Peyer's patch (tissue), 4 donors: ENCODE data around the gene ANKRD30A. TPM values are rescaled to one million over a fixed set of nuclear protein-coding genes. Genes with fewer than 3 reads are reported as not detected.
A peak's percentile ranks its signal among the peaks of the same experiment; 100 is the strongest.

Experiments used
- DNase-seq, 3 donors: peaks; one replicate each; pipeline ENCODE4 v3.0.0-alpha.2; 2017 to 2019
- H3K27ac ChIP-seq, 4 donors: fragments of 200-600 bp; sonication (generic); one replicate each; pipeline ENCODE4 v1.5.1; 2016 to 2019
- H3K27me3 ChIP-seq, 2 donors: fragments of 200-600 bp; sonication (generic); one replicate each; pipeline ENCODE4 v1.5.1; 2019
- H3K36me3 ChIP-seq, 3 donors: fragments of 200-600 bp; sonication (generic); one replicate each; pipeline ENCODE4 v1.5.1; 2016 to 2019
- H3K4me1 ChIP-seq, 4 donors: fragments of 200-600 bp; sonication (generic); one replicate each; pipeline ENCODE4 v1.5.1; 2016 to 2019
- H3K4me3 ChIP-seq, 4 donors: fragments of 200-600 bp; sonication (generic); 1 replicate in 3 of 4; 2 replicates in 1 of 4; pipeline ENCODE4 v1.5.1; 2016 to 2019; ENCODE audit warnings: mild to moderate bottlenecking in 1 of 4
- H3K9me3 ChIP-seq, 4 donors: fragments of 200-600 bp; sonication (generic); one replicate each; pipeline ENCODE4 v1.5.1; 2016 to 2019; ENCODE audit warnings: mild to moderate bottlenecking in 1 of 4
- POLR2A ChIP-seq, 2 donors: fragments of 450-650 bp; IDR thresholded peaks; one replicate each; pipeline ENCODE4 v1.5.1; 2017; ENCODE audit warnings: antibody characterized with exemption in 2 of 2, mild to moderate bottlenecking in 2 of 2, moderate library complexity in 2 of 2
- total RNA-seq, 4 donors: library from RNA; depleted of rRNA; stranded (reverse); fragments of >200 nt; gene quantifications; one replicate each; pipeline ENCODE4 v1.1.0, GENCODE V29; 2016
- TF ChIP-seq, protein P1 (sequence below), 6 experiments: fragments of 450-650 bp in 4 of 6; fragments of 200-600 bp in 2 of 6; sonication (generic) in 1 of 6; IDR thresholded peaks; one replicate each; pipeline ENCODE4 v1.5.1; 2017 to 2019; ENCODE audit warnings: antibody characterized with exemption in 6 of 6, mild to moderate bottlenecking in 3 of 6, moderate library complexity in 1 of 6

ANKRD30A gene
- total RNA-seq, 4 donors from 2014 or later, result not detected

DNA sequence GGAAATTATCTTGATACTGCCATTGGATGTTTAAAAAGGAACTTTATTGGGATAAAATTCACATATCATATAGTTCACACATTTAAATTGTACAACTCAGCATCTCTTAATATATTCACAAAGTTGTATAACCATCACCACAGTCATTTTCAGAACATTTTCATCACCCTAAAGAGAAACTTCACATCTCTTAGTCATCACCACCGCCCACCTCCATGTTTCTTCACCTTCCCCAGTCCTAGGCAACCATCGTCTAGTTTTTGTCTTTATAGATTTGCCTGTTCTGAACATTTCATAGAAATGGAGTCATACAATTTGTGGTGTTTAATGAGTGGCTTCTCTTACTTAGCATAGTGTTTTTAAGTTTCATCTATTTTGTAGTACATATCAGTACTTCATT lies 96.6 kb downstream of the ANKRD30A start:
- Histone ChIP-seq H3K9me3 (no peaks in the 10 kb centered on the region), H3K27ac (no peak overlapping the region), H3K4me3 (no peak overlapping the region), H3K4me1 (no peaks in the 10 kb centered on the region), H3K27me3 (no peaks in the 10 kb centered on the region), H3K36me3 (no peaks in the 10 kb centered on the region)
- TF ChIP-seq POLR2A (IDR thresholded peaks at IDR 0.05), result no peak
- TF ChIP-seq, protein P1, sequence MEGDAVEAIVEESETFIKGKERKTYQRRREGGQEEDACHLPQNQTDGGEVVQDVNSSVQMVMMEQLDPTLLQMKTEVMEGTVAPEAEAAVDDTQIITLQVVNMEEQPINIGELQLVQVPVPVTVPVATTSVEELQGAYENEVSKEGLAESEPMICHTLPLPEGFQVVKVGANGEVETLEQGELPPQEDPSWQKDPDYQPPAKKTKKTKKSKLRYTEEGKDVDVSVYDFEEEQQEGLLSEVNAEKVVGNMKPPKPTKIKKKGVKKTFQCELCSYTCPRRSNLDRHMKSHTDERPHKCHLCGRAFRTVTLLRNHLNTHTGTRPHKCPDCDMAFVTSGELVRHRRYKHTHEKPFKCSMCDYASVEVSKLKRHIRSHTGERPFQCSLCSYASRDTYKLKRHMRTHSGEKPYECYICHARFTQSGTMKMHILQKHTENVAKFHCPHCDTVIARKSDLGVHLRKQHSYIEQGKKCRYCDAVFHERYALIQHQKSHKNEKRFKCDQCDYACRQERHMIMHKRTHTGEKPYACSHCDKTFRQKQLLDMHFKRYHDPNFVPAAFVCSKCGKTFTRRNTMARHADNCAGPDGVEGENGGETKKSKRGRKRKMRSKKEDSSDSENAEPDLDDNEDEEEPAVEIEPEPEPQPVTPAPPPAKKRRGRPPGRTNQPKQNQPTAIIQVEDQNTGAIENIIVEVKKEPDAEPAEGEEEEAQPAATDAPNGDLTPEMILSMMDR (IDR thresholded peaks at IDR 0.05), result no peak
- DNase-seq, result no peak

DNA sequence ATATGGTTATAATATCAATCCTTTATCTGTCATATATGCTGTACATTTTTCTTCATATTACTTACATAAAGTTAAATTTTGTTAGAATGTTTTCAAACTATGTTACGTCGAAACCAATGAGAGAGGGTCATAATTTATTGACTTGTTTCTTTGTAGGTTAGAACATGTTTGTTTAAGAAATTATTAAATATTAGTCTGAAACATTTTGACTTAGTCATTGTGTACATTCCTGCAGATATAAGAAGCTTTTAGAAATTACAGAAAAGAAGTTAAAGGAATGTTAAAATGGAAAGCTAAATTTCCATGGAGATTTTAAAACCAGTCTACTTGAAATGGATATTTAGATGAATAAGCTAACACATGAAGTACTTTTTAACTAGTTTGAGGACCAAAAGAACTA lies 99.8 kb downstream of the ANKRD30A start:
- TF ChIP-seq POLR2A (IDR thresholded peaks at IDR 0.05), result no peak
- TF ChIP-seq, protein P1 (IDR thresholded peaks at IDR 0.05), result no peak
- Histone ChIP-seq H3K36me3 (no peaks in the 10 kb centered on the region), H3K27me3 (no peaks in the 10 kb centered on the region), H3K9me3 (no peaks in the 10 kb centered on the region), H3K4me1 (no peaks in the 10 kb centered on the region), H3K27ac (no peak overlapping the region), H3K4me3 (no peak overlapping the region)
- no peak for DNase-seq

DNA sequence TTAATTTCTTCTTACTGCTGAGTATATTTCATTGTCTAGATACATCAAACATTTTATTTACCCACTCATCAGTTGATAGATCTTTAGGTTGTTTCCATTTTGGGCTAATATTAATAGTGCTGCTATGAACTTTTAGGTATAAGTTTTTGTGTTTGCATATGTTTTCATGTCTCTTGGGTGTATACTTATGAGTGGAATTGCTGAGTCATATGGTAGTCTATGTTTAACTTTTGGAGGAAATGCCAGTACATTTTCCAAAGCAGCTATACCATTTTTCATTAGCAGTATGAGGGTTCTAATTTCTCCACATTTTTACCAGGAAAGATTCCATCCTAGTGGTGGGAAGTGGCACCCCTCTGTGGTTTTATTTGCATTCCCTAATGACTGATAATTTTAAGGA lies 101.1 kb downstream of the ANKRD30A start:
- Histone ChIP-seq H3K27ac (no peak overlapping the region), H3K4me1 (no peaks in the 10 kb centered on the region), H3K9me3 (no peaks in the 10 kb centered on the region), H3K4me3 (no peak overlapping the region), H3K36me3 (no peaks in the 10 kb centered on the region), H3K27me3 (no peaks in the 10 kb centered on the region)
- no peak for DNase-seq
- TF ChIP-seq, protein P1 (IDR thresholded peaks at IDR 0.05), result peak in 1 of 6 experiments; percentile 21
- no peak for TF ChIP-seq POLR2A (IDR thresholded peaks at IDR 0.05)

DNA sequence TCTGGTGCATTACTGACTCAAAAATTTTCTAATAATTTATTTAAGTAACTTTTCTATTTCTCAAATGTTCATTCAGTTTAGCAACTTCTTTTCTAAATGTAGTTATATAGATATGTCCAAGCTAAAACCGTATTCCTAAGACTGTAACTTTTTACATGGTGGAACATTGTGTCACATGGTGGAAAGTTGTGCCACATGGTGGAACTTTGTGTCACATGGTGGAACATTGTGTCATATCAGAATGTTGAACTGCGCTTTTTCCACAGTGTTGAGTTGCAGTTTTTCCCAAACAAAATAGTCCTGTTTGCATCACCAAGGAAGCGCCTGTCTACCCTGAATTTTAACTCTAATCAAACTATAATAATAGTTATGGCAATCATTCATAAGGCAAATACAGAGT lies 109.3 kb downstream of the ANKRD30A start:
- Histone ChIP-seq H3K4me1 (no peaks in the 10 kb centered on the region), H3K36me3 (no peaks in the 10 kb centered on the region), H3K27ac (no peak overlapping the region), H3K4me3 (no peak overlapping the region), H3K27me3 (no peaks in the 10 kb centered on the region), H3K9me3 (peaks cover 0 to 4% (median 0%) of the 10 kb centered on the region in 4 donors)
- TF ChIP-seq, protein P1 (IDR thresholded peaks at IDR 0.05), result no peak
- no peak for TF ChIP-seq POLR2A (IDR thresholded peaks at IDR 0.05)
- no peak for DNase-seq

DNA sequence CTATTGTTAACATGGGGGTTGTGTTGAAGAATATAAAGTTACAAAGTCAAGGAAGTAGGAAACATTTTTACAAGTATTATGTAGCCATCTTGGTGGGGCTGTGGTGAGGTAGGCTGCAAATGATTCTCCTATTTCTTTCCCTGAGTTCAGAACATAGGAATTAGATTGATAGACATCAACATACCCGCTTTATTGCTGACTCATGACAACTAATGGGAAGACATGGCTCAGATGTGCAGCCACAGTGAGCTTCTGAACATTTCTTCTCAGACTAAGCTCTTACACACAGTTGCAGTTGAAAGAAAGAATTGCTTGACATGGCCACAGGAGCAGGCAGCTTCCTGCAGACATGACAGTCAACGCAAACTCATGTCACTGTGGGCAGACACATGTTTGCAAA lies 110.7 kb downstream of the ANKRD30A start:
- Histone ChIP-seq H3K27ac (no peak overlapping the region), H3K36me3 (no peaks in the 10 kb centered on the region), H3K9me3 (peaks cover 0 to 4% (median 0%) of the 10 kb centered on the region in 4 donors), H3K27me3 (no peaks in the 10 kb centered on the region), H3K4me3 (no peak overlapping the region), H3K4me1 (no peaks in the 10 kb centered on the region)
- DNase-seq, result no peak
- TF ChIP-seq POLR2A (IDR thresholded peaks at IDR 0.05), result no peak
- TF ChIP-seq, protein P1 (IDR thresholded peaks at IDR 0.05), result no peak

DNA sequence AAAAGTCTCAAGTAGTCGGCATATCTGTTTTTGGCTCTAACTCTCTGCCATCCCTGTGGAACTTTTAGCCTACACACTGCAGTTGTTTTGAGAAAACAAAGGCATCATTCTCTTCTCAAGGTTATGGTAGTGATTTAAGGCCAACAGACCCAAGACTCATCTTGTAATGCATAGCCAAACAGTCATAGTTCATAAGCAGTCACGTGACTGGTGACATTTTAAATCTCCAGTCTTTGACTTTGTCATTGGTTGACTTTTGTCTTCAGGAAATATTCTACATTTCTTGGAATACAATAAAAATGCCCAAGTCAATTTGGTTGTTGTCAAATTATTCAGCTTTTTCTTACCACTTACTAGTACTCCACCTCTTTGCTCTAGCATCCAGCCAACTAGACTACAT lies 114.8 kb downstream of the ANKRD30A start:
- Histone ChIP-seq H3K4me3 (no peak overlapping the region), H3K36me3 (no peaks in the 10 kb centered on the region), H3K27me3 (no peaks in the 10 kb centered on the region), H3K9me3 (peaks cover 0 to 4% (median 0%) of the 10 kb centered on the region in 4 donors), H3K27ac (no peak overlapping the region), H3K4me1 (no peaks in the 10 kb centered on the region)
- no peak for TF ChIP-seq POLR2A (IDR thresholded peaks at IDR 0.05)
- TF ChIP-seq, protein P1 (IDR thresholded peaks at IDR 0.05), result no peak
- no peak for DNase-seq
